Mucosa of descending colon (tissue), 3 donors: ENCODE data around the gene MFSD1. TPM values are rescaled to one million over a fixed set of nuclear protein-coding genes. Genes with fewer than 3 reads are reported as not detected.

Source experiments
- ATAC-seq: fragments of 200-7000 bp; cut with Tn5 transposase; one replicate; pipeline ENCODE4 v1.9.1; 2020; ENCODE audit warnings: mild to moderate bottlenecking, moderate library complexity
- DNase-seq, 3 donors: peaks; one replicate each; pipeline ENCODE4 v3.0.0-alpha.2; 2020
- H3K36me3 ChIP-seq: fragments of 200-600 bp; one replicate; pipeline ENCODE4 v1.8.0; 2021; ENCODE audit warnings: low read depth, mild to moderate bottlenecking
- H3K4me1 ChIP-seq: fragments of 200-600 bp; one replicate; pipeline ENCODE4 v1.8.0; 2021; ENCODE audit warnings: low read depth, mild to moderate bottlenecking
- H3K4me3 ChIP-seq: fragments of 200-600 bp; one replicate; pipeline ENCODE4 v1.8.0; 2021; ENCODE audit warnings: mild to moderate bottlenecking
- H3K9me3 ChIP-seq: fragments of 200-600 bp; one replicate; pipeline ENCODE4 v1.8.0; 2021; ENCODE audit warnings: mild to moderate bottlenecking
- intact Hi-C, 2 donors: fragments of 100-400 bp; cut with DNase I in 1 of 2; cut with micrococcal nuclease in 1 of 2; formaldehyde crosslinking; loops; one replicate each; pipeline versions ENCODE4 v1.11.0 to v1.11.1; 2022; cut with DNase I, micrococcal nuclease
- total RNA-seq, 3 donors: library from RNA; stranded (reverse); fragmentation: NEBNext Ultra II Directional in 2 of 3; extraction: Animal tissue kit (Norgen Biotek cat#: 25700) in 2 of 3; gene quantifications; one replicate each; pipeline versions ENCODE4 v1.2.1 to v1.2.4, GENCODE V29; 2021 to 2023
- TF ChIP-seq, protein P1 (sequence below): fragments of 200-600 bp; IDR thresholded peaks from one replicate; pipeline ENCODE4 v1.8.0; 2022; ENCODE audit warnings: antibody characterized with exemption, mild to moderate bottlenecking
- donor health status: DM: no; HTN: no; CAD: no; lungs with moderate emphysema.
- donor health status: DM: no; HTN: no; CAD: no.
- donor health status: DM: no; HTN: yes; CAD: no.

MFSD1 gene
- total RNA-seq, 3 donors from 2014 or later = 55.3 to 77.8 (median 59.4) TPM

DNA sequence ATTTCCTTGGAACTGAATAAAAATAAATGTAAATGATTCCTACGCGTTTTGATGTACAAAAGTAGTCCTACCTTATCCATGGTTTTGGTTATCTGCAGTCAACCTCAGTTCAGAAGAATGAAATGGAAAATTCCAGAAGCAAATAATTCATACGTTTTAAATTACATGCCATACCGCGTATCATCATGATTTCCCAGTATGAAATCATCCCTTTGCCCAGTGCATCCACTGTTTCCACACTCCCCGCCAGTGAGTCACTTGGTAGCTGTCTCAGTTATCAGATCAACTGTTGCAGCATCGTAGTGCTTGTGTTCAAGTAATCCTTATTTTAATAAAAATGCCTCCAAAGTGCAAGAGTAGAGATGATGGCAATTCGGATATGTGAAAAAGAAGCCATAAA is 9.1 kb upstream of the MFSD1 start:
- DNase-seq (no peak), ATAC-seq (no peak)
- no peak overlapping the region for H3K4me3 ChIP-seq
- H3K36me3 ChIP-seq = no peaks in the 10 kb centered on the region
- TF ChIP-seq, protein P1, sequence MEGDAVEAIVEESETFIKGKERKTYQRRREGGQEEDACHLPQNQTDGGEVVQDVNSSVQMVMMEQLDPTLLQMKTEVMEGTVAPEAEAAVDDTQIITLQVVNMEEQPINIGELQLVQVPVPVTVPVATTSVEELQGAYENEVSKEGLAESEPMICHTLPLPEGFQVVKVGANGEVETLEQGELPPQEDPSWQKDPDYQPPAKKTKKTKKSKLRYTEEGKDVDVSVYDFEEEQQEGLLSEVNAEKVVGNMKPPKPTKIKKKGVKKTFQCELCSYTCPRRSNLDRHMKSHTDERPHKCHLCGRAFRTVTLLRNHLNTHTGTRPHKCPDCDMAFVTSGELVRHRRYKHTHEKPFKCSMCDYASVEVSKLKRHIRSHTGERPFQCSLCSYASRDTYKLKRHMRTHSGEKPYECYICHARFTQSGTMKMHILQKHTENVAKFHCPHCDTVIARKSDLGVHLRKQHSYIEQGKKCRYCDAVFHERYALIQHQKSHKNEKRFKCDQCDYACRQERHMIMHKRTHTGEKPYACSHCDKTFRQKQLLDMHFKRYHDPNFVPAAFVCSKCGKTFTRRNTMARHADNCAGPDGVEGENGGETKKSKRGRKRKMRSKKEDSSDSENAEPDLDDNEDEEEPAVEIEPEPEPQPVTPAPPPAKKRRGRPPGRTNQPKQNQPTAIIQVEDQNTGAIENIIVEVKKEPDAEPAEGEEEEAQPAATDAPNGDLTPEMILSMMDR = no peak
- H3K9me3 ChIP-seq = no peaks in the 10 kb centered on the region
- intact Hi-C loops = loop anchor here (5.0 to 10.0 kb wide), 4 partner anchors 65 to 248 kb away; no protein-coding TSS in a partner anchor
- H3K4me1 ChIP-seq = peaks cover 6% of the 10 kb centered on the region

DNA sequence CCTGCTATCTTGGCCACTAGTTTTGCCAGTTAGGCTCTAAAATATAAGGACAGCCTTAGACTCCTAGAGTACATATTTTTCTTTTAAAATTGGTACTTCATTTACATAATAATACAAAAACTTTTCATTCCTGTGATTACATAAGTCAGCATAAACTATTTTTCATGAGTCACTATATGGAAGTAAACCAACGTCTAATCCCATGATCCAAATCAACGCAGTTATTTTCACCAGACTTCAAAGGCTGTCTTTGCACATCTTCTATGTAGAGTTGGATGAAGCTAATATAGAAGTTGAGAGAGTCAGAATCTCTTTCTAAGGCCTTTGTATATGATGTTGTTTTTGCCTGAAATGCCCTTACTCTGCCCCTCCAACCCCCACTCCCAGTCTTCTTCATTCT is 7.6 kb upstream of the MFSD1 start:
- intact Hi-C loops = loop anchor here (5.0 to 10.0 kb wide), 4 partner anchors 67 to 249 kb away; no protein-coding TSS in a partner anchor
- Histone ChIP-seq H3K36me3 (no peaks in the 10 kb centered on the region), H3K4me1 (peaks cover 6% of the 10 kb centered on the region), H3K9me3 (no peaks in the 10 kb centered on the region), H3K4me3 (no peak overlapping the region)
- no peak for DNase-seq
- no peak for ATAC-seq
- TF ChIP-seq, protein P1 = no peak

DNA sequence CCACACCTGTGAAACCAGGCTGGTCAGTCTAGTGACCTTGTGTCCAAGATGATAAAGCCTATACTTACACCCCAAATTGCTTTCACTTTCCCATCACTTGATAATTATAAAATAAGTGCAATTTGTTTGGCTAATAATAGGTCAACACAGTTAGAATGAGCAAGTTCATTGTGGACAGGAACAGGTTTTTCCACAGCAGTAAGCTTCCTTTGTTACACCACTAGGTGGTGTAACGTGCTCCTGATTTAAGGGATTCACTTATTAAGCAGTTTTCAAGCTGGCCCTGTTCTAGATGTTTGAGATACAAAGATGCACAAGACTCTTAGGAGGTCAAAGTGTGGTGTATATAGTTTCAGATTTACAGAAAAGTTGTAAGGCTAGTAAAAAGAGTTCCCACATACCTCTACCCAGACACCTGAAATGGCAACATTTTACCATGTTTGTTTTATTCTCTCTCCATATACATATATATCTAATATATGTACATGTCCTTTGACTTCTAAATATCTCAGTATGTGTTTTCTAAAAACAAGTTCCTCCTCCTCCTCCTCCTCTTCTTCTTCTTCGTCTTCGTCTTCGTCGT is 6.8 kb upstream of the MFSD1 start:
- no peak overlapping the region for H3K4me3 ChIP-seq
- H3K36me3 ChIP-seq = no peaks in the 10 kb centered on the region
- peaks cover 6% of the 10 kb centered on the region for H3K4me1 ChIP-seq
- DNase-seq (no peak), ATAC-seq (peak; percentile 70)
- TF ChIP-seq, protein P1 = peak; percentile 38
- H3K9me3 ChIP-seq = no peaks in the 10 kb centered on the region
- intact Hi-C loops = loop anchor here (5.0 to 10.0 kb wide), 4 partner anchors 68 to 250 kb away; no protein-coding TSS in a partner anchor

DNA sequence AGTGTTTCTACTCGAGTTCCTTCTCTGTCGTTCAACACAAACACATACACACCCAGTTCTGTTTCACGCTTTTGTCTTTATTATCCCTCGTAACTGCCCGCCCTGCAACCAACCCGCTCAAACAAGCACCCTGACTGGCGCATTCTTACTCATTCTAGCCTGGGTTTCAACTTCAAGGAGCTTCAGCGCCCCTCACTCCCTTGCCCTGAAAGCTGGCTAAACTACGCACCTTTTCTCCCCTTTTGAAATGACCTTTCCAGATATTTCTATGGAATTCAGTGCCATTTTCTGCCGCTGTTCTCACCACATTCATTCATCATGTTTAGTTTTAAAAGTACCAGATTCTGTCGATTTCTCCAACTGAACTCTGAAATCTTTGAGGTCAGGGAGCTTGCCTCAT is 653 bp upstream of the MFSD1 start:
- Histone ChIP-seq H3K4me3 (peak overlapping the region; percentile 39), H3K4me1 (peaks cover 11% of the 10 kb centered on the region), H3K9me3 (no peaks in the 10 kb centered on the region), H3K36me3 (no peaks in the 10 kb centered on the region)
- ATAC-seq (peak; percentile 74), DNase-seq (peak; percentile 47 to 61 (median 59))
- TF ChIP-seq, protein P1 = no peak
- intact Hi-C loops = no loop called here

DNA sequence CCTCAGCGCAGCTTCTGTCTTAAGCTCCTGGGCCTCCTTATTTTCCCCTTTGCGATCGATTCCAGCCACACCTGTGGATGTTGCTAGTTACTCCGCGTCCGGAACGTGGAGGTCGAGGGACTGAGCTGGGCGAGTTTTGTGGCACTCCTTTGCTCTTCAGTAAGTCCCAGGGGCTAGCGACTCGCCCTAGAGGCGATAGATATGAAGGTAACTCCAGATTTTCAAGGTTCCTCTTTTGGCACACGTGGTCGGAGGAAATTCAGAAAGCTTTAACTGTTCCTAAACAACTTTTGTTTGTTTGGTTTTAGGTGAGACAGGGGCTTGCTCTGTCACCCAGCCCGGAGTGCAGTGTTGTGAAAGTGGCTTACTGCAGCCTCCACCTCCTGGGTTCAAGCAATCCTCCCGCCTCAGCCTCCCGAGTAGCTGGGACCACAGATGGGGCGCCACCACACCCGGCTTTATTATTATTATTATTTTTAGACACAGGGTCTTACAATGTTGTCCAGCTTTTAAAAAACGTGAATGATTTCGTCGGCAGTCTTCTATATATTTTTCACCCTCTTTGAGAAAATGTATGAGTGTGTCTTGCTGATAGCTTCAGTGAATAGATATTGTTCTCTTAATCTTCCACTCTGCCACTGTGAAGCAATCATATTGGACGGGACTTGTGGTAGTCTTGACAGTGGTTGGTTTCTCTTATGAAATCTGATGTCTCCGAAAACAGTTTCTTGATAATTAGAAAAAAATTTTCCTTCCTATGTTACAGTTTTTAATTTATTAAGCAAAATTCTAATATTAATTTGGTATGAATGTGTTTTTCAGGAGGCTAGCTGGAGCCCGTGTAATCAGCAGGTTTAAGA is 785 bp downstream of the MFSD1 start:
- intact Hi-C loops = no loop called here
- DNase-seq = peak in 1 of 3 donors; percentile 38
- Histone ChIP-seq H3K9me3 (no peaks in the 10 kb centered on the region), H3K36me3 (no peaks in the 10 kb centered on the region), H3K4me3 (peak overlapping the region; percentile 39), H3K4me1 (peaks cover 11% of the 10 kb centered on the region)
- TF ChIP-seq, protein P1 = no peak
- ATAC-seq = peak; percentile 37
